ENCODE results near the gene ESRRA. TPM values are rescaled to one million over a fixed set of nuclear protein-coding genes. Genes with fewer than 3 reads are reported as not detected.

The ESRRA gene
- total and polyA plus RNA-seq, 2 of the 13 experiments (the other 11 are each of a cell fraction or from before 2014, with no cell fraction given) = 18.1 to 36.3 TPM

DNA sequence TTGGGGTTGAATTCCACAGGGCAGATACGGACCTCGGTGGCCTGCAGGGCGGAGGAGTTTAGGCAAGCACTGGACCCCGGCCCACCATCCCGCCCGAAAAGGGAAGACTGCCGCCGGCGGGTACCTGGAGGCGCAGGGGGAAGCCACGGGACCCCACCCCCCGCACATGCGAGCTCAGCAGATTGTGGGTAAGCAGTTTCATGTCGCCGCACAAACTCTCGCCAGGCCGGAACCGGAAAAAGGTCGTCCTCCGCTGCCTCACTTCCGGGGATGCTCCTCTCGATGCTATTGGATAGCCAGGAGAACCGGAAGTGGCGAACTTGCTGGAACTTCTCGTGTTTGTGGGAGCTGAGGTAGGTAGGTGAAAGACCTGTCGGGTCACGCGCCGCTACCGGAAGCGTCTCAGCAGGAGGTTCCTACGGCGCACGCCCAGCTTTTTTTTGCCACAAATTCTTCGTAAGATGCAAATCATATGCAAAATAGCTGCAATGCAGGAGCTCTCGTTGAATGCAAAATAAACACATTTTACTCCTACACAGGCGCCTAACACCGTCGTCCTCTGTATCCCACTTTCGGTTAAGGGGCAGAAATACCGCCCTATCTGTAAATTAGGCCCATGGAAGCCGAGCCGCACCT, 12.1 kb downstream of the ESRRA start, which contains the start of gene TRMT112 (continued):
- TF ChIP-seq, protein P1, sequence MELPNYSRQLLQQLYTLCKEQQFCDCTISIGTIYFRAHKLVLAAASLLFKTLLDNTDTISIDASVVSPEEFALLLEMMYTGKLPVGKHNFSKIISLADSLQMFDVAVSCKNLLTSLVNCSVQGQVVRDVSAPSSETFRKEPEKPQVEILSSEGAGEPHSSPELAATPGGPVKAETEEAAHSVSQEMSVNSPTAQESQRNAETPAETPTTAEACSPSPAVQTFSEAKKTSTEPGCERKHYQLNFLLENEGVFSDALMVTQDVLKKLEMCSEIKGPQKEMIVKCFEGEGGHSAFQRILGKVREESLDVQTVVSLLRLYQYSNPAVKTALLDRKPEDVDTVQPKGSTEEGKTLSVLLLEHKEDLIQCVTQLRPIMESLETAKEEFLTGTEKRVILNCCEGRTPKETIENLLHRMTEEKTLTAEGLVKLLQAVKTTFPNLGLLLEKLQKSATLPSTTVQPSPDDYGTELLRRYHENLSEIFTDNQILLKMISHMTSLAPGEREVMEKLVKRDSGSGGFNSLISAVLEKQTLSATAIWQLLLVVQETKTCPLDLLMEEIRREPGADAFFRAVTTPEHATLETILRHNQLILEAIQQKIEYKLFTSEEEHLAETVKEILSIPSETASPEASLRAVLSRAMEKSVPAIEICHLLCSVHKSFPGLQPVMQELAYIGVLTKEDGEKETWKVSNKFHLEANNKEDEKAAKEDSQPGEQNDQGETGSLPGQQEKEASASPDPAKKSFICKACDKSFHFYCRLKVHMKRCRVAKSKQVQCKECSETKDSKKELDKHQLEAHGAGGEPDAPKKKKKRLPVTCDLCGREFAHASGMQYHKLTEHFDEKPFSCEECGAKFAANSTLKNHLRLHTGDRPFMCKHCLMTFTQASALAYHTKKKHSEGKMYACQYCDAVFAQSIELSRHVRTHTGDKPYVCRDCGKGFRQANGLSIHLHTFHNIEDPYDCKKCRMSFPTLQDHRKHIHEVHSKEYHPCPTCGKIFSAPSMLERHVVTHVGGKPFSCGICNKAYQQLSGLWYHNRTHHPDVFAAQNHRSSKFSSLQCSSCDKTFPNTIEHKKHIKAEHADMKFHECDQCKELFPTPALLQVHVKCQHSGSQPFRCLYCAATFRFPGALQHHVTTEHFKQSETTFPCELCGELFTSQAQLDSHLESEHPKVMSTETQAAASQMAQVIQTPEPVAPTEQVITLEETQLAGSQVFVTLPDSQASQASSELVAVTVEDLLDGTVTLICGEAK (IDR thresholded peaks at IDR 0.05) = peak; percentile 94
- TF ChIP-seq, protein P1 (CRISPR knock-in tag; IDR thresholded peaks at IDR 0.05) = no peak; the same call in 1 of the 2 replicates
- TF ChIP-seq PLRG1 (conservative IDR thresholded peaks at IDR 0.05) (no peak), NFE2 (CRISPR knock-in tag; IDR thresholded peaks at IDR 0.05) (no peak), ZMYM4 (CRISPR knock-in tag; IDR thresholded peaks at IDR 0.05) (peak; percentile 44), HHEX (CRISPR knock-in tag; IDR thresholded peaks at IDR 0.05) (no peak), ZNF512 (CRISPR knock-in tag; IDR thresholded peaks at IDR 0.05) (no peak), STAT6 (CRISPR knock-in tag; IDR thresholded peaks at IDR 0.05; ENCODE audit: borderline replicate concordance) (peak; percentile 24; the same call in 1 of the 2 replicates), TOE1 (CRISPR knock-in tag; IDR thresholded peaks at IDR 0.05) (no peak), MYNN (CRISPR knock-in tag; IDR thresholded peaks at IDR 0.05; ENCODE audit: low read depth) (peak; percentile 83; the same call in 1 of the 2 replicates), ZNF883 (CRISPR knock-in tag; IDR thresholded peaks at IDR 0.05; ENCODE audit: not compliant biosample characterization) (no peak), ZNF558 (CRISPR knock-in tag; IDR thresholded peaks at IDR 0.05; ENCODE audit: borderline replicate concordance) (0 out of 2 replicates have a peak, but pooled peaks have one; percentile 3)
- TF ChIP-seq, protein P2, sequence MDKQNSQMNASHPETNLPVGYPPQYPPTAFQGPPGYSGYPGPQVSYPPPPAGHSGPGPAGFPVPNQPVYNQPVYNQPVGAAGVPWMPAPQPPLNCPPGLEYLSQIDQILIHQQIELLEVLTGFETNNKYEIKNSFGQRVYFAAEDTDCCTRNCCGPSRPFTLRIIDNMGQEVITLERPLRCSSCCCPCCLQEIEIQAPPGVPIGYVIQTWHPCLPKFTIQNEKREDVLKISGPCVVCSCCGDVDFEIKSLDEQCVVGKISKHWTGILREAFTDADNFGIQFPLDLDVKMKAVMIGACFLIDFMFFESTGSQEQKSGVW (CRISPR knock-in tag; IDR thresholded peaks at IDR 0.05; ENCODE audit: borderline replicate concordance) = no peak
- TF ChIP-seq, protein P3, sequence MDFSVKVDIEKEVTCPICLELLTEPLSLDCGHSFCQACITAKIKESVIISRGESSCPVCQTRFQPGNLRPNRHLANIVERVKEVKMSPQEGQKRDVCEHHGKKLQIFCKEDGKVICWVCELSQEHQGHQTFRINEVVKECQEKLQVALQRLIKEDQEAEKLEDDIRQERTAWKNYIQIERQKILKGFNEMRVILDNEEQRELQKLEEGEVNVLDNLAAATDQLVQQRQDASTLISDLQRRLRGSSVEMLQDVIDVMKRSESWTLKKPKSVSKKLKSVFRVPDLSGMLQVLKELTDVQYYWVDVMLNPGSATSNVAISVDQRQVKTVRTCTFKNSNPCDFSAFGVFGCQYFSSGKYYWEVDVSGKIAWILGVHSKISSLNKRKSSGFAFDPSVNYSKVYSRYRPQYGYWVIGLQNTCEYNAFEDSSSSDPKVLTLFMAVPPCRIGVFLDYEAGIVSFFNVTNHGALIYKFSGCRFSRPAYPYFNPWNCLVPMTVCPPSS (IDR thresholded peaks at IDR 0.05) = no peak
